Activated CD8-positive, alpha-beta T cell treated with anti-CD3 and anti-CD28 coated beads for 36 hours (primary cell): ENCODE data around the gene CNTNAP2. TPM values are rescaled to one million over a fixed set of nuclear protein-coding genes. Genes with fewer than 3 reads are reported as not detected.

Experiments used
- ATAC-seq: fragments of 200-7000 bp; cut with Tn5 transposase; one replicate; pipeline ENCODE4 v1.10.0; 2021; ENCODE audit warnings: mild to moderate bottlenecking, moderate library complexity
- CTCF ChIA-PET: fragments of 350-600 bp; sonication (Branson Sonifier 250); formaldehyde crosslinking; loops from one replicate; lab custom pipeline; 2021; ENCODE audit warnings: antibody characterized with exemption; lab: Charles Lee
- POLR2A ChIA-PET: fragments of 350-600 bp; sonication (Branson Sonifier 250); formaldehyde crosslinking; loops from one replicate; lab custom pipeline; 2021; ENCODE audit warnings: antibody characterized with exemption; lab: Charles Lee
- DNase-seq: peaks from one replicate; pipeline ENCODE4 v3.0.0-alpha.2; 2020
- H3K27ac Mint-ChIP-seq: one replicate; pipeline ENCODE4 v1.8.0; 2021; ENCODE audit warnings: mild to moderate bottlenecking, mixed read lengths
- H3K27me3 Mint-ChIP-seq: one replicate; pipeline ENCODE4 v1.8.0; 2021; ENCODE audit warnings: mixed read lengths
- H3K36me3 Mint-ChIP-seq: one replicate; pipeline ENCODE4 v1.8.0; 2021; ENCODE audit warnings: low read depth, mixed read lengths
- H3K4me1 Mint-ChIP-seq: one replicate; pipeline ENCODE4 v1.8.0; 2021; ENCODE audit warnings: low read depth, mixed read lengths
- H3K4me3 Mint-ChIP-seq: one replicate; pipeline ENCODE4 v1.8.0; 2021; ENCODE audit warnings: mild to moderate bottlenecking, moderate library complexity, mixed read lengths
- H3K9me3 Mint-ChIP-seq: one replicate; pipeline ENCODE4 v1.8.0; 2021; ENCODE audit warnings: mixed read lengths
- CTCF ChIP-seq: fragments of 200-600 bp; IDR thresholded peaks from one replicate; pipeline ENCODE4 v1.8.0; 2022; ENCODE audit warnings: antibody characterized with exemption, mild to moderate bottlenecking
- intact Hi-C: fragments of 100-400 bp; cut with micrococcal nuclease; formaldehyde crosslinking; loops from one replicate; pipeline ENCODE4 v1.10.0; 2022
- total RNA-seq, 2 experiments: library from RNA; stranded (reverse); gene quantifications; one replicate each; pipeline ENCODE4 v1.2.3, GENCODE V29; 2021

The CNTNAP2 gene
- total RNA-seq, 2 experiments from 2014 or later = not detected

GRCh38 chr7:146754385-146754784 lies 637.8 kb downstream of the CNTNAP2 start:
- Mint-ChIP-seq H3K27me3 (no peaks in the 10 kb centered on the region), H3K9me3 (peaks cover 18% of the 10 kb centered on the region), H3K27ac (no peak overlapping the region), H3K36me3 (no peaks in the 10 kb centered on the region), H3K4me1 (no peaks in the 10 kb centered on the region), H3K4me3 (no peak overlapping the region)
- DNase-seq = no peak
- intact Hi-C loops = no loop called here
- ATAC-seq = no peak
- CTCF ChIA-PET = interaction anchor here (1.1 kb wide), 1 partner anchor 13 kb away, joined by 3 read pairs; no protein-coding TSS in a partner anchor
- POLR2A ChIA-PET = no interaction called here
- TF ChIP-seq CTCF = no peak

DNA sequence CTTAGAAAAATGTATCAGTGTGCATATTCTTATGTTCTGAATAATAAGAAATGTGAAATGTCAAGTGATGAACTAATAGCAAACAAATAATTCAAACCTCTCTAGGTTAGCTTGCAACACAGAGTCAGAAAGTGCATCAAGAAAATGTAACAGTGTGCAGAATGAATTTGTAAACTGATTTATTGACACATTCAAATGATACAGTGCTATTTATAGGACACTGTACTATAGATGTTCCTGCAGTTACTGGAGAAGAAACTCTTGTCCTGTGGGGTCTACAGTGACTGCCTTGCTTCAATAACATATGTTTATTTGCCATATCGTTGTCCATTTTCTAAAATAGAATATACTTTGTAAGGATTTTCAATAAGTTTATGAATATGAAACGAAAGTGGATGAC lies 639.0 kb downstream of the CNTNAP2 start:
- Mint-ChIP-seq H3K36me3 (no peaks in the 10 kb centered on the region), H3K9me3 (peaks cover 19% of the 10 kb centered on the region), H3K4me3 (no peak overlapping the region), H3K27ac (no peak overlapping the region), H3K4me1 (no peaks in the 10 kb centered on the region), H3K27me3 (no peaks in the 10 kb centered on the region)
- ATAC-seq = no peak
- intact Hi-C loops = no loop called here
- TF ChIP-seq CTCF = no peak
- ChIA-PET POLR2A (no interaction called here), CTCF (no interaction called here)
- DNase-seq = no peak

DNA sequence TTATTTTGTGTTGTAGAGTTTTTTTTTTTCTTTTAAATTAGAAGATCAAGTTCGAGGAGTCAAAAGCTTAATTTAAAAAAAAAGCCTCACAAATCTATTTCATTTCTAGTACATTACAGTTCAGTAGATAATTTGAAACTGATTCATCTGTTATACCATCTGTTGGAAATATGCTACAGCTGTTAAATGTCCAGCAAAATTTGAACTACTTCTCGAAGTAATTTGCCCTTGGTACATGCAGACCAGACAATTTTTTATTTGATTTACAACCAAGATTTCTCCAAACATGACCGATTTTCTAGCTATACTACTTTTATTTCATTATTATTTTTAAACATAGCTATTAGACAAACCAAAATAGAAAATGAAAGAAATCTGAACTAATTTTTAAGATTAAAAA lies 647.9 kb downstream of the CNTNAP2 start:
- ATAC-seq (no peak), DNase-seq (no peak)
- Mint-ChIP-seq H3K4me1 (no peaks in the 10 kb centered on the region), H3K27me3 (no peaks in the 10 kb centered on the region), H3K27ac (no peak overlapping the region), H3K4me3 (no peak overlapping the region), H3K9me3 (peaks cover 8% of the 10 kb centered on the region), H3K36me3 (no peaks in the 10 kb centered on the region)
- POLR2A ChIA-PET = no interaction called here
- CTCF ChIA-PET = no interaction called here
- no peak for TF ChIP-seq CTCF
- intact Hi-C loops = no loop called here

- Mint-ChIP-seq H3K27ac (no peak overlapping the region), H3K9me3 (peaks cover 4% of the 10 kb centered on the region), H3K27me3 (no peaks in the 10 kb centered on the region), H3K4me3 (no peak overlapping the region), H3K4me1 (no peaks in the 10 kb centered on the region), H3K36me3 (no peaks in the 10 kb centered on the region)
- ATAC-seq = no peak
- ChIA-PET CTCF (no interaction called here), POLR2A (no interaction called here)
- no peak for DNase-seq
- intact Hi-C loops = no loop called here
- TF ChIP-seq CTCF = no peak
These were observed 652.4 kb downstream of the CNTNAP2 start for GRCh38 chr7:146768957-146769356.

DNA sequence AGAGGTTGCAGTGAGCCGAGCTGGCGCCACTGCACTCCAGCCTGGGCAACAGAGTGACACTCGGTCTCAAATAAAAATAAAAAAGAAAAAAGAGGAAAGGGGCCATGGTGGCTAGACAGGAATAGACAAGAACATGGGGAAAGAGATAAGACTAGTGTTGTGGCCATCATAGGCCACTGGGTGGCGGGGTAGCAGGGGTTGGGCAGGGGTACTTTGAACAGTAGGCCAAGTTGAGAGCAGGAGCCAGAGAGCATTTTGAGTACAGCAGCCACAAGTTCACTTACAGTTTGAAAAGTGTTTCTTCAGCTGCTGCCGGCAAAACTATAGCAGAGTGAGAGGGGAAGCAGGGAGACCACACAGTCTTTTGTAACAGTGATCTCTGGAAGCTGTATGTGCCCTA lies 656.0 kb downstream of the CNTNAP2 start:
- Mint-ChIP-seq H3K27ac (no peak overlapping the region), H3K9me3 (peaks cover 4% of the 10 kb centered on the region), H3K4me3 (no peak overlapping the region), H3K27me3 (no peaks in the 10 kb centered on the region), H3K4me1 (no peaks in the 10 kb centered on the region), H3K36me3 (no peaks in the 10 kb centered on the region)
- TF ChIP-seq CTCF = no peak
- ChIA-PET POLR2A (no interaction called here), CTCF (no interaction called here)
- intact Hi-C loops = no loop called here
- ATAC-seq (no peak), DNase-seq (no peak)
